ENCODE measurements around the gene BIN1. TPM values are rescaled to one million over a fixed set of nuclear protein-coding genes. Genes with fewer than 3 reads are reported as not detected.
A peak's percentile ranks its signal among the peaks of the same experiment; 100 is the strongest.

BIN1 gene
- total RNA-seq, 5 donors from 2014 or later (not counting 1 experiment from before 2014, with no cell fraction given) = 144 to 172 (median 151) TPM

DNA sequence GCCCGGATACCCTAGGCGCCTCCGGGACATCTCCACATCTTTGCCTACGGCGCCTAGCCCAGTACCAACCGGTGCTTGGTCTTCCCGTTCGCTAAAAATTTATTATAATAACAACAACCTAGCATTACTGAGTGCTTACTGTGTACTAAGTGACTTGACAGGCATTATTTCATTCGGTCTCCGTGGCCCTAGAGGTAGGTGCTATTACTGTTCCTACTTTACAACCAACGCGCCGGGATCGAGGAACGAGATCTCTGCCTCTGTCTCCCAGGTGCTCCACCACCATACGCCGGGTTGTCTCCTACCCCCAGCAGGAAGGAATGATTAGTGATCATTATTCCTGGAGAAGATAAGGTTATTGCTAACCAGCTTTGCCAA is 657 bp upstream of the BIN1 start:
- H3K4me3 Mint-ChIP-seq = peak overlapping the region; percentile 83 to 93 (median 89)
- ATAC-seq (replicated peaks in 1 of 4) = peak; percentile 18 to 37 (median 20)
- Histone ChIP-seq H3K27ac (ENCODE audit: low read length) (no peak overlapping the region), H3K27me3 (replicated peaks in 1 of 2; ENCODE audit: control insufficient read depth in 2 of 2, extremely low read depth in 1 of 2, insufficient read depth in 2 of 2, low read length in 1 of 2) (peaks cover 0 to 34% of the 10 kb centered on the region in 2 experiments), H3K4me3 (ENCODE audit: control insufficient read depth in 1 of 2, extremely low read depth in 1 of 2, low read length in 1 of 2) (peak overlapping the region; percentile 64 to 71), H3K9me3 (no peaks in the 10 kb centered on the region), H3K4me1 (ENCODE audit: control insufficient read depth in 1 of 2, extremely low read depth in 1 of 2, insufficient read depth in 2 of 2, low read length in 2 of 2) (peaks cover 3 to 23% of the 10 kb centered on the region in 2 experiments), H3K36me3 (ENCODE audit: control insufficient read depth in 2 of 2, extremely low read depth in 1 of 2, insufficient read depth in 1 of 2, low read length in 1 of 2) (no peaks in the 10 kb centered on the region)
- 0% methylated on average over 3 of the region's 17 CpGs for WGBS (ENCODE audit: insufficient coverage)
- DNase-seq = peak in 2 of 35 experiments; percentile 9 to 33
- H3K4me1 Mint-ChIP-seq = peaks cover 5 to 13% (median 6%) of the 10 kb centered on the region in 3 donors
- H3K9me3 Mint-ChIP-seq = no peaks in the 10 kb centered on the region
- ChIA-PET CTCF (no interaction called here), POLR2A (interaction anchor here in 1 of 2 donors (0.5 kb wide), 1 partner anchor 27 kb away, joined by 3 read pairs; no protein-coding TSS in a partner anchor)
- no peaks in the 10 kb centered on the region for H3K36me3 Mint-ChIP-seq
- no peak overlapping the region for H3K27ac Mint-ChIP-seq
- H3K27me3 Mint-ChIP-seq = peaks cover 0 to 18% of the 10 kb centered on the region in 2 donors

- peaks cover 5 to 13% (median 6%) of the 10 kb centered on the region in 3 donors for H3K4me1 Mint-ChIP-seq
- no peaks in the 10 kb centered on the region for H3K36me3 ChIP-seq (ENCODE audit: control insufficient read depth in 2 of 2, extremely low read depth in 1 of 2, insufficient read depth in 1 of 2, low read length in 1 of 2)
- H3K4me3 Mint-ChIP-seq = peak overlapping the region; percentile 67 to 93 (median 78)
- peaks cover 0 to 19% of the 10 kb centered on the region in 2 donors for H3K27me3 Mint-ChIP-seq
- H3K4me3 ChIP-seq (ENCODE audit: control insufficient read depth in 1 of 2, extremely low read depth in 1 of 2, low read length in 1 of 2) = peak overlapping the region; percentile 64 to 71
- H3K9me3 Mint-ChIP-seq = no peaks in the 10 kb centered on the region
- ATAC-seq (replicated peaks in 1 of 4) (peak; percentile 21 to 33 (median 28)), DNase-seq (peak in 6 of 35 experiments; percentile 9 to 27 (median 16))
- ChIA-PET CTCF (interaction anchor here (0.9 to 1.0 kb wide), 2 partner anchors 35 to 39 kb away, joined by 3 read pairs; no protein-coding TSS in a partner anchor), POLR2A (no interaction called here)
- H3K27me3 ChIP-seq (replicated peaks in 1 of 2; ENCODE audit: control insufficient read depth in 2 of 2, extremely low read depth in 1 of 2, insufficient read depth in 2 of 2, low read length in 1 of 2) = peaks cover 0 to 36% of the 10 kb centered on the region in 2 experiments
- no peaks in the 10 kb centered on the region for H3K9me3 ChIP-seq
- H3K27ac ChIP-seq (ENCODE audit: low read length) = no peak overlapping the region
- no peak overlapping the region for H3K27ac Mint-ChIP-seq
- peaks cover 3 to 23% of the 10 kb centered on the region in 2 experiments for H3K4me1 ChIP-seq (ENCODE audit: control insufficient read depth in 1 of 2, extremely low read depth in 1 of 2, insufficient read depth in 2 of 2, low read length in 2 of 2)
- no peaks in the 10 kb centered on the region for H3K36me3 Mint-ChIP-seq
- WGBS (ENCODE audit: insufficient coverage) = under 1% methylated on average over 45 of the region's 45 CpGs
Measured at GRCh38 chr2:127106457-127106990, 430 bp downstream of the BIN1 start.

DNA sequence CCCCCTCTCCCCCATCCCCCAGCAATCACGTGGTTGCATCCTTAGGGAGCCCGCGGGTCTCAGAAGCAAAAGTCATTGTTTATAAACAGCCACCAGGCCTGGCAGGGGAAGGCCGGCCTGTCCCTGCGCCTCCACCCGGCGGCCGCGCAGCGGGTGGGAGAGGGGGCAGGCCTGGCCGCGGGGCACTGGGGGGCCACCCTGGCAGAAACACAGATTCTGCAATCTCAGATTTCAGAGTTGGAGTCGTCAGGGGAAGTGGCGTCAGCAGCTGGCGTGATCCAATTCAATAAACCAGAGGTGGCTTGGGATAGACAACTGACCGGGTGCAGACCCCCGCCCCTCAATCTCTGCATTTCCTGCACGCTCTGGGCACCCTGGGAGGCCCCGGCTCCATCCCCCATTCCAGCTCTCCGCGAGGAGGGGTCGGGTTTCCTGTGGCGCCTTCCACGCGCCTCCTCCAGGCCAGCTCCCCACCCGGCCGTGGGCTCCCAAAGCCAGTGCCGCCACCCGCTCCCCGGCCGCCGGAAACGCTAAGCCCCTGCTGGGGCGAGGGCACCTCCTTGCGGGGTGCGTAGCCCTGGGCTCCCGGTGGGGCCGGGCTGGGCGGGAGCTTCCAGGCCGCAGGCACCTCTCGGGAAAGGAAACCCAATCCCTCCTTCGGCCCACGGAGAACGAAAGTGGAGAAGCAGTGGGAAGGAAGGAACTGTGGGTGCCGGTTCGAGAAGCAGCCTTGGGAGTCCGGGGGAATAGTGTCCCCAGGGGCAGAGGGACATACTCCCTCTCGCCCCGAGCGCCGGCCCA is 1.1 kb downstream of the BIN1 start:
- Mint-ChIP-seq H3K27me3 (peaks cover 0 to 17% of the 10 kb centered on the region in 2 donors), H3K27ac (no peak overlapping the region), H3K36me3 (no peaks in the 10 kb centered on the region), H3K9me3 (no peaks in the 10 kb centered on the region), H3K4me3 (peak overlapping the region; percentile 67 to 93 (median 78)), H3K4me1 (peaks cover 5 to 13% (median 6%) of the 10 kb centered on the region in 3 donors)
- ChIA-PET CTCF (interaction anchor here (0.6 to 1.0 kb wide), 3 partner anchors 35 to 52 kb away, joined by 3 to 4 read pairs (median 3); no protein-coding TSS in a partner anchor), POLR2A (no interaction called here)
- peaks cover 3 to 23% of the 10 kb centered on the region in 2 experiments for H3K4me1 ChIP-seq (ENCODE audit: control insufficient read depth in 1 of 2, extremely low read depth in 1 of 2, insufficient read depth in 2 of 2, low read length in 2 of 2)
- H3K4me3 ChIP-seq (ENCODE audit: control insufficient read depth in 1 of 2, extremely low read depth in 1 of 2, low read length in 1 of 2) = peak overlapping the region; percentile 64 to 71
- peaks cover 0 to 41% of the 10 kb centered on the region in 2 experiments for H3K27me3 ChIP-seq (replicated peaks in 1 of 2; ENCODE audit: control insufficient read depth in 2 of 2, extremely low read depth in 1 of 2, insufficient read depth in 2 of 2, low read length in 1 of 2)
- 17% methylated on average over 43 of the region's 51 CpGs for WGBS (ENCODE audit: insufficient coverage)
- DNase-seq = peak in 4 of 35 experiments; percentile 7 to 17 (median 10)
- peak in 2 of 4 experiments; percentile 5 to 15 for ATAC-seq (replicated peaks in 1 of 4)
- no peak overlapping the region for H3K27ac ChIP-seq (ENCODE audit: low read length)
- H3K9me3 ChIP-seq = no peaks in the 10 kb centered on the region
- no peaks in the 10 kb centered on the region for H3K36me3 ChIP-seq (ENCODE audit: control insufficient read depth in 2 of 2, extremely low read depth in 1 of 2, insufficient read depth in 1 of 2, low read length in 1 of 2)

- H3K9me3 ChIP-seq = no peaks in the 10 kb centered on the region
- Mint-ChIP-seq H3K36me3 (no peaks in the 10 kb centered on the region), H3K9me3 (no peaks in the 10 kb centered on the region), H3K4me1 (peaks cover 5 to 13% (median 6%) of the 10 kb centered on the region in 3 donors), H3K27me3 (peaks cover 0 to 15% of the 10 kb centered on the region in 2 donors), H3K4me3 (peak overlapping the region; percentile 41 to 93 (median 41)), H3K27ac (peak overlapping the region in 1 of 2 donors; percentile 49)
- ChIA-PET POLR2A (interaction anchor here in 1 of 2 donors (0.5 kb wide), 1 partner anchor 381 kb away, joined by 5 read pairs; no protein-coding TSS in a partner anchor), CTCF (interaction anchor here in 1 of 2 donors (0.6 to 0.7 kb wide), 2 partner anchors 9 to 51 kb away, joined by 4 read pairs; no protein-coding TSS in a partner anchor)
- H3K4me3 ChIP-seq (ENCODE audit: control insufficient read depth in 1 of 2, extremely low read depth in 1 of 2, low read length in 1 of 2) = no peak overlapping the region
- no peaks in the 10 kb centered on the region for H3K36me3 ChIP-seq (ENCODE audit: control insufficient read depth in 2 of 2, extremely low read depth in 1 of 2, insufficient read depth in 1 of 2, low read length in 1 of 2)
- H3K27ac ChIP-seq (ENCODE audit: low read length) = no peak overlapping the region
- 100% methylated on average over 3 of the region's 6 CpGs for WGBS (ENCODE audit: insufficient coverage)
- H3K27me3 ChIP-seq (replicated peaks in 1 of 2; ENCODE audit: control insufficient read depth in 2 of 2, extremely low read depth in 1 of 2, insufficient read depth in 2 of 2, low read length in 1 of 2) = peaks cover 0 to 46% of the 10 kb centered on the region in 2 experiments
- no peak for ATAC-seq (replicated peaks in 1 of 4)
- DNase-seq = peak in 1 of 35 experiments; percentile 15
- H3K4me1 ChIP-seq (ENCODE audit: control insufficient read depth in 1 of 2, extremely low read depth in 1 of 2, insufficient read depth in 2 of 2, low read length in 2 of 2) = peaks cover 3 to 23% of the 10 kb centered on the region in 2 experiments
Measured at GRCh38 chr2:127104881-127105655, 1.9 kb downstream of the BIN1 start.

DNA sequence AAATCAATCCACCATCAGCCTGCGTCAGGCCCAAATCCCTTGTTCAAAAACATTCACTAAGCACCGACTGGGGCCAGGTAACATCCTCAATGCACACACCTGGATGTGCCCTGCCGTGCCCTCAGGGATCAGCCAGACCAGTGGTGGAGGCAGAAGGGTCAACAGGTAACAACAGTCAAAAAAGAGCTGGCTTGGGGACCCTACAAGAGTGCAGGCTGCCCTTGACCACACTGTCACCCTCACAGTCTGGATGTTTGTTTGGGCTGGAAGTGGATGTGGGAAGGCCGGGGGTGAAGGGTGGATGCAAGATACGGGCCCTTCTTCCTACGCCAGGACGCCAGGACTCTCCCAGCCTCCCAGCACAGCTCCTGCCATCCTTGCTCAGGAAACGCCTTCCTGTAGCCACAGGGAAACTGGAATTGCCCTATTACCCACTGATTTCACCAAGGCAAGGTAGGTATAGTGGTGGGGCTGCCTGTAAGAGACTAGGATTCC is 2.7 kb downstream of the BIN1 start:
- DNase-seq (peak in 1 of 35 experiments; percentile 20), ATAC-seq (replicated peaks in 1 of 4) (no peak)
- H3K36me3 Mint-ChIP-seq = no peaks in the 10 kb centered on the region
- H3K27ac Mint-ChIP-seq = no peak overlapping the region
- H3K27ac ChIP-seq (ENCODE audit: low read length) = no peak overlapping the region
- H3K27me3 Mint-ChIP-seq = peaks cover 0 to 12% of the 10 kb centered on the region in 2 donors
- peaks cover 3 to 23% of the 10 kb centered on the region in 2 experiments for H3K4me1 ChIP-seq (ENCODE audit: control insufficient read depth in 1 of 2, extremely low read depth in 1 of 2, insufficient read depth in 2 of 2, low read length in 2 of 2)
- H3K4me3 Mint-ChIP-seq = peak overlapping the region in 2 of 3 donors; percentile 41 to 93
- peaks cover 5 to 13% (median 6%) of the 10 kb centered on the region in 3 donors for H3K4me1 Mint-ChIP-seq
- H3K9me3 ChIP-seq = no peaks in the 10 kb centered on the region
- H3K4me3 ChIP-seq (ENCODE audit: control insufficient read depth in 1 of 2, extremely low read depth in 1 of 2, low read length in 1 of 2) = no peak overlapping the region
- ChIA-PET CTCF (no interaction called here), POLR2A (interaction anchor here in 1 of 2 donors (0.5 kb wide), 1 partner anchor 382 kb away, joined by 5 read pairs; no protein-coding TSS in a partner anchor)
- H3K36me3 ChIP-seq (ENCODE audit: control insufficient read depth in 2 of 2, extremely low read depth in 1 of 2, insufficient read depth in 1 of 2, low read length in 1 of 2) = no peaks in the 10 kb centered on the region
- H3K27me3 ChIP-seq (replicated peaks in 1 of 2; ENCODE audit: control insufficient read depth in 2 of 2, extremely low read depth in 1 of 2, insufficient read depth in 2 of 2, low read length in 1 of 2) = peaks cover 0 to 46% of the 10 kb centered on the region in 2 experiments
- WGBS (ENCODE audit: insufficient coverage) = 94% methylated on average over 2 of the region's 8 CpGs
- H3K9me3 Mint-ChIP-seq = no peaks in the 10 kb centered on the region
